HG03064 (cell line): ENCODE measurements around the gene POLR3GL.
"Not testable (repeated sequence)": the region's sequence is repeated elsewhere in the genome, so short reads cannot be mapped to it uniquely, and the experiment has no call there.

Experiments
- ATAC-seq: cut with Tn5 transposase; IDR thresholded peaks from one replicate; pipeline ENCODE4 v1.9.1; 2021; ENCODE audit warnings: low read depth; ENCODE audit not compliant: unreplicated experiment

The POLR3GL gene

GRCh38 chr1:145964328-145965118, at the start of gene POLR3GL, which contains the start of gene ANKRD34A:
POLR3GL (plus strand) TSS chr1:145964690; CDS start chr1:145974866, 10,176 bp downstream.
ANKRD34A (minus strand) TSS chr1:145964575; CDS start chr1:145961759, 2,816 bp downstream.
- ATAC-seq, result peak; percentile 89

- ATAC-seq, result no peak
Measured at GRCh38 chr1:145916745-145917144, 47.7 kb upstream of the POLR3GL start.

DNA sequence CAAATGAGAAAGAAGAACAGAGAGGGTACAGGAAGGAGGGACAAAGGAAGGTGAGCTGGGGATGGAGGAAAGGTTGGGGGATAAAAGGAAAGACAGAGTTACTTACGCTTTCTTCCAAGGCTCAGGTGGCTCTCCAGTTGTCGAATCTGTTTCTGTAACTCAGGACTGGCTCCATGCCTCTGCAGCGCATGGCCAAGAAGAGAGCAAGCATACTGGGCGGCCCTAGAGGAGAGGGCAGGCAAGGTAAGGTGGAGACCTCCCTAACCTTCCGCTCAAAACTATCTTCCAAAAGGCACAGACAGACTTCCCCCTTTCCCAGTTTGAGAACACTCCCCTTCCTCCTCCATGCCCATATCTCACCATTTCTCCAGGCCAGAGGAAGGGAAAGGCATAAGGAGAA, 46.9 kb upstream of the POLR3GL start:
- ATAC-seq, result no peak

DNA sequence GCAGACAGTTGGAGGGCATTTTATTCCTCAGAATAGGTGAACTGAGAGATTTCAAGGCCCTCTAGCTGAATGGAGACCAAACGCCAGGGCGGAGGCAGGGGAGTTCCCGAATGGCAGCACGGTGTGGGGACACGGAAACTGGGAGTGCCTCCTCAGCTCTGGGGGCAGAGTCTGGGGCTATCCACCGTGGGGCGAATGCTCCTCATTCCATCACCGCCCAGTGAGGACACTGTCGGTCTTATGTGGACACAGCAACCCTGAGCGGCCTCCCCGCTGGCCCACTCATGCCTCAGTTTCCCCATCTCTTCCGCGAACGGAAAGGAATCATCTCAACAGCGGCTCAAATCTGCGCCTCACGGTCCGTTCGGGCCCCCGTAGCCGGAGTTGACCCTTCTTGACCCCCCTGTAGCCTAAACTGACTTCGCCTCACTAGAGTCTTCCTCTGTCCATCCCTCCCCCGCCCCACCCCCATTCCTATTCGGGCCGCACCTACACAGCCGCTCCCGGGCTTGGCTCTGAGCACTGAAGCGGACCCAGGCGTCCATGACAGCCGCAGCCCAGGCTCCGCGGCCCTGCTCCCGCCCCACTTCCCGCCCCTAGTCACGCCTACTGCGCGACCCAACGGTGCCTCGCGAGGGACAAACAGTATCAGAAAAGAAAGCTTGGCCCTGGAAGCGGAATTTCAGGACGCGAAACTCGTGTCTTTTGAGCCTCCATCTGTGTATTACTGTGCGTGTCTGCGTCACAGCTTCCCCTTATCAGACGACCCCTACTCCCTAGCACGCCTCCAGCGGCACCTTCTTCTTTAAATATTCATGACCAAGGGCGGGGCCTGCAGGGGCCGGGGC, 46.1 kb upstream of the POLR3GL start, which contains the start of gene PEX11B:
TSS of gene PEX11B (minus strand) at position 574 of the 848 bp plus-strand sequence. CDS start at position 545, 29 bp downstream.
- ATAC-seq, result peak; percentile 93

DNA sequence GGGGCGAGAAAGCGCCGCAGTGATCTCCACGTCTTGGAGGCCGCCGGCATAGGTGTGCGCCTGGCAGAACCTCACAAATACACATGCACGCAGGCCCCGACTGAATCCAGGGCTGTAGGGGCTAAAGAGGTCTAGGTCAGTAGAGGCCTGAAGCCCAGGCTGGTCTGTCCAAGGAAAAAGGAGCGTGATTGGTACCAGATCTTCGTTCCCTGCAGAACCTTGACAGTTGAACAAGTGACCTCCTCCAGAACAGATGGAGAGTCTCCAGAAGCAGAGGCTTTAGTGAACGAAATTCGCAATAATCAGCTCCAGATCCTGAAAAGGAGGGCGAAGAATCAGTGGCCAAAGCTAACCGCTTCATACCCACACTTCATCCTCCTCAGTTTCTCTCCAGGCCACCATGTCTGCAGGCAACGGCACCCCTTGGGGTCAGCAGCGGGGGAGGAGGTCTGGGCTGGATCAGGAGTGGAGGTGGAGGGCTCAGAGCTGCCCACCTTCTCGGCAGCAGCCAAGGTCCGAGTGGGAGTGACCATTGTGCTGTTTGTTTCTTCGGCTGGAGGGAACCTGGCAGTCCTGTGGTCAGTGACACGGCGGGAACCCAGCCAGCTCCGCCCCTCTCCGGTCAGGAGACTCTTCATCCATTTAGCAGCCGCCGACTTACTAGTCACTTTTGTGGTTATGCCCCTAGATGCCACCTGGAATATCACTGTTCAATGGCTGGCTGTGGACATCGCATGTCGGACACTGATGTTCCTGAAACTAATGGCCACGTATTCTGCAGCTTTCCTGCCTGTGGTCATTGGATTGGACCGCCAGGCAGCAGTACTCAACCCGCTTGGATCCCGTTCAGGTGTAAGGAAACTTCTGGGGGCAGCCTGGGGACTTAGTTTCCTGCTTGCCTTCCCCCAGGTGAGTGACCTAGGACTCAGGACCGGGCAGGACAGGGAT, 45.2 kb upstream of the POLR3GL start:
- ATAC-seq, result peak; percentile 19

DNA sequence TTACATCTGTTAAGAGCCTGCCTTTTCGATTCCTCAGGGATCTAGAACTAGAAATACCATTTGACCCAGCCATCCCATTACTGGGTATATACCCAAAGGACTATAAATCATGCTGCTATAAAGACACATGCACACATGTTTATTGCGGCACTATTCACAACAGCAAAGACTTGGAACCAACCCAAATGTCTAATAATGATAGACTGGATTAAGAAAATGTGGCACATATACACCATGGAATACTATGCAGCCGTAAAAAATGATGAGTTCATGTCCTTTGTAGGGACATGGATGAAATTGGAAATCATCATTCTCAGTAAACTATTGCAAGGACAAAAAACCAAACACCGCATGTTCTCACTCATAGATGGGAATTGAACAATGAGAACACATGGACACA, 44.2 kb upstream of the POLR3GL start:
- not testable (repeated sequence) for ATAC-seq

DNA sequence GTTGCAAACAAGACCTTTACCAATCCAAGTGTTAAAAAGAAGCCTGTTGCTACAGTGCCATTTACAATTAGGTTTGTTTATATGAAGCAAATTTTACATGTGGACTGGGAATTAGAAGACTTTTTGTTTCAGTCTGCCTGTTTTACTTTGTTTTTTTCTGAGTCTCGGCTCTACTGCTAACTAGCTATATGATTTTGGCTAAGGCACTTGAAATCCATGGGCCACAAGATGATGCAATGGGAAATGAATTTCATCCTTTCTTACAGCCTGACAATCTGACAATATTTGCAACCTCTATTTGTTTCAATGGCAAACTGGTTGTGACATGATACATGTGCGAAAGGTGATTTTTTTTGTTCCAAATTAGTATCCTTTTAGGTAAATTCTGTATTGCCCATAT, 42.2 kb upstream of the POLR3GL start:
- no peak for ATAC-seq

DNA sequence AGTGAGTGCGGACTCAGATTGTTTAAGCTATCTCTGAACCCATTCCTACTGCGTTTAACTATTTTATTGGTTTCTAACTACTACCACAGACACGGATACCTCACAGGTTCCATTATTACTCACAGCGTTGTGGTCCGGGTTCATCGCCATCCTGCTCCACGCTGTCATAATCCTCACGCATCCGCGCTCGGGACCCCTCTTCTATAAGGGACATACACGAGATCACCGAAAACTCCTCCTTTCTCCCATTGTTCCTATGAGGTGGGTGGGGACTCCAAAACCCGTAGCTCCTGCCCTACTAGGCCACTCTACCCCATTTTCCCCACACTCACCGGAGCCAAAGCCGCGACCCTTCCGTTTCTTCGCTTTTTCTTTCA, 37.8 kb upstream of the POLR3GL start:
- ATAC-seq, result no peak

GRCh38 chr1:145927063-145927886, 37.2 kb upstream of the POLR3GL start, which contains the start of gene RBM8A:
RBM8A (minus strand) TSS chr1:145927484; CDS start chr1:145927426, 58 bp downstream.
- peak; percentile 89 for ATAC-seq

- ATAC-seq, result no peak
Measured at GRCh38 chr1:145927916-145928643, 36.4 kb upstream of the POLR3GL start.

GRCh38 chr1:145932522-145933009, 31.9 kb upstream of the POLR3GL start:
- not testable (repeated sequence) for ATAC-seq

DNA sequence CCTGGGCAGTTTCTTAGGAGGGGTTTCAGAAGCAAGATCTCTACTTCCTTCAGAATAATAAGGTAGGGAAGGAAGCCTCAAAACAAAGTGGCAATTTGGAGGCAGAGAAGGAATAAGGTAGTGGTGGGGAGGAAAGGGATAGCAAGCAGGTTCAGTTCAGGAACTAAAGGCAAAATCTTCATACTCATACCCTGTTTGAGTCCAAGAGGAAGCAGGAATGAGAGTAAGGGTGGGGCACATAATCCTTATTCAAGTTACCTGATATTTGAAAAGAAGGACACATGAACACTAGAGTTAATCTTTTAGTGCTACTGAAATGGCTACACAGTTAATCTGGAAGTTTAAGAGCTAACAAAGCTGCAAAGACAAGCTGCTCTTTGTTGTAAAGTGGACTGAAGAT, 28.8 kb upstream of the POLR3GL start:
- no peak for ATAC-seq

GRCh38 chr1:145936247-145936646, 28.2 kb upstream of the POLR3GL start:
- ATAC-seq, result no peak

DNA sequence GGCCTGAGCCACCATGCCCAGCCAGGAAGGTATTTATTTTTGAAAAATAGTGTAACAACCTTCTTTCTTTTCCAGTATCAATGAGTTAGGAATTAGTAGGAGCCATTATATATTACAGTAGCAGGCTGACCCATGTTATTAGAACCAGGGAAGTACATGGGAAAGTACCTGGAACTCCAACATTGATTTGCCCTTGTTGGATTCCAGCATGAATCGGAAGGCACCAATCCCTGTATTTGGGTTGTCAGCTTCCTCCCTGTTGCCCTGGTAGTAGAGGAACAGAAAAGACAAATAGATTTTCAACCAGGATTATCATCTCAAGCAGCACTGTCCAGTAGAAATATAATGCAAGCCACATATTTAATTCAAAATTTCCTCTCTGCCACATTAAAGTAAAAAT, 27.1 kb upstream of the POLR3GL start:
- no peak for ATAC-seq

DNA sequence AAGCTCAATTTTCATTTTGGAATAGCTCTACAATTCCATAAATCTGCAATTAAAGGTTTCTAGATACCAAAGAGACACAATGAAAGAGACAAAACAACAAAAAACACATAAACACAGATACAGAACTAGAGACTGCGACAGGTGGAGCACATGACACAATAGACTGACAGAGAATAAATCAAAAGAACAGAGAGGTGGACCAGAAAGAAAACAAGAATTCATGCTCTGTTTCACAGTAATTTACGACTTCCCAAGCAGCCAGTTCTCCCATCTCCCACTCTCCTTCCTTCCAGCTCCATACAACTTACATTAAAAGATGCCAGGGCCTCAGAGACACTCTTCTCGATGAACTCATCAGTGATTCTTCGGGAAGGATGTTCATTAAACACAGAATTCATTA, 22.1 kb upstream of the POLR3GL start:
- no peak for ATAC-seq

DNA sequence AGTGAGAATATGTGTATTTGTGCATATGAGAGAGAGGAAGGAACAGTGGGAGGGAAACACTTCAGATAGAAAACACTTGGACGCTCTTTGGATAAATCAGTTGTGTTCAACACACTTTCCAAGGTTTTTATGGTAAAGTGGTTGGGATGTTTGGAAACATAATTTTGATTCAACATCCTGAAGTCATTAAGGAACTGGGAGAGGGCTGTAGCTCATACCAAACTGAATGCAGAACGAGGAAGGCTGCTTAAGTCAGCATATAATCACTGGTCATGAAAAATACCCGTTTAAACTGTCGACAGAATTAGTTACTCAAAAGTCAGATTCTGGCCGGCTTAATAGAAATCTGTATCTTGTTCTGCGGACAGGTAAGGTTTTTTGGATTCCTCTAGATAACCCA, 21.6 kb upstream of the POLR3GL start:
- no peak for ATAC-seq

DNA sequence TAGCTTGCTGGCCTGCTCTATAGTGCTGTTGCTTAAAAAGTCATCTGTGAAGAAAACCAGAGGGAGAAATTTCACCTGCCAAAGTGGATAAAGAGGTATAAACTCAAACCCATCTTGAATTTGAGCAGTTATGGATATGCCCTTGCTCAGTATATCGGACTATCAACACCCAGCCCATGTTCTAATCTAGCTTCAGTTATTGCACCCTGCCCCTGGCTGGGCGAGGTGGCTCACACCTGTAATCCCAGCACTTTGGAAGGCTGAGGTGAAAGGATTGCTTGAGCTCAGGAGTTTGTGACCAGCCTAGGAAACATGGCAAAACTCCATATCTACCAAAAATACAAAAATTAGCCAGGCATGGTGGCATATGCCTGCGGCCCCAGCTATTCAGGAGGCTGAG, 20.0 kb upstream of the POLR3GL start:
- ATAC-seq, result no peak

DNA sequence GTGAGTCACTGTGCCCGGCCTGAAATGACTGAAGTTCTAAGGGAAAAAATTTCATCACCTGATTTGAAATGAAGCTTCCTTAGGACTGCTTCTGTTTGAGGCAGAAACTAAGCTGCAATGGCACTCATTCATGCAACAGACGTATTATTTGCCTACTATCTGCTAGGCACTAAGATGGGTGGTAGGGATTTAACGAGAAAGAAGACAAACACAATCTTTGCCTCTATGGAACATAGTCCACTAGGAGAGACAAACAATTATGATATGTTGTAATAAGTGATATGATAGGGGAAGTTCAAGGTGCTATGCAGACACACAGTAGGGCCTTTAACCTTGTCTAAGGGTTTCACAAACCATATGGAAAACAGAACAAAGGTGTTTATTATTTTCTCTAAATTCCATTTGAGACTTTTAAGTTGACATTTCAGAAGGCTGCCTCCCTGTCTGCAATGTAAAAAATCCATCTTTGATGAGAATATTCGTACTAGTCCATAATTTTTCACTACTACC, 18.0 kb upstream of the POLR3GL start:
- ATAC-seq, result no peak
